HepG2 (cell line): ENCODE measurements around the gene ZNRF3. TPM values are rescaled to one million over a fixed set of nuclear protein-coding genes. Genes with fewer than 3 reads are reported as not detected.

ENCODE experiments used
- ATAC-seq: fragments of 200-7000 bp; cut with Tn5 transposase; 3 replicates; pipeline ENCODE4 v1.9.1; 2020; ENCODE audit warnings: mild to moderate bottlenecking, moderate library complexity
- BruUV-seq: library from RNA; stranded (reverse); fragments of 400-500 nt; replicated peaks from 2 replicates; lab custom pipeline; 2021; lab: Mats Ljungman, UMichigan
- CTCF ChIA-PET: fragments of 300-600 bp; formaldehyde crosslinking; extraction: SDS; loops from one replicate; lab custom pipeline; 2021; ENCODE audit warnings: low total read pairs, inconsistent platforms, low intra/inter-chr PET ratio; lab: Yijun Ruan, JAX
- POLR2A ChIA-PET: fragments of 350-600 bp; sonication (Branson Sonifier 250); formaldehyde crosslinking; loops from one replicate; lab custom pipeline; 2020; ENCODE audit warnings: antibody characterized with exemption, inconsistent platforms; lab: Yijun Ruan, JAX
- DNase-seq: peaks from one replicate; pipeline ENCODE4 v3.0.0-alpha.2; 2015; ENCODE audit warnings: low spot score
- FAIRE-seq: peaks from 3 replicates; lab custom pipeline; 2011; peaks lifted over from hg19 to GRCh38; lab: Jason Lieb, UNC
- H2AFZ ChIP-seq: one replicate; pipeline ENCODE4 v1.6.1; 2011; ENCODE audit warnings: low read length, inconsistent platforms
- H3K27ac ChIP-seq: fragments of 300-600 bp; 3 replicates; pipeline ENCODE4 v1.8.0; 2011; ENCODE audit warnings: mixed run types, mild to moderate bottlenecking, mixed read lengths, low read length, inconsistent platforms; ENCODE audit not compliant: insufficient read depth; ENCODE audit errors: extremely low read length
- H3K27me3 ChIP-seq, 2 experiments: fragments of 200-600 bp in 1 of 2; 2 replicates in 1 of 2; 3 replicates in 1 of 2; pipeline versions ENCODE4 v1.6.0 to v1.8.0; 2011; ENCODE audit warnings: low read length in 2 of 2, mild to moderate bottlenecking in 2 of 2, moderate library complexity in 2 of 2, inconsistent platforms in 1 of 2; ENCODE audit not compliant: insufficient read depth in 2 of 2, control insufficient read depth in 1 of 2
- H3K36me3 ChIP-seq, 2 experiments: fragments of 200-600 bp in 1 of 2; replicated peaks in 1 of 2; 2 replicates in 1 of 2; 3 replicates in 1 of 2; pipeline versions ENCODE4 v1.5.1 to v1.8.0; 2011; ENCODE audit warnings: low read length in 2 of 2, inconsistent platforms in 1 of 2; ENCODE audit not compliant: insufficient read depth in 2 of 2, control insufficient read depth in 1 of 2
- H3K4me1 ChIP-seq: 2 replicates; pipeline ENCODE4 v1.5.1; 2012; ENCODE audit warnings: low read length, inconsistent platforms; ENCODE audit not compliant: insufficient read depth
- H3K4me2 ChIP-seq: 2 replicates; pipeline ENCODE4 v1.6.0; 2011; ENCODE audit warnings: low read depth, low read length, inconsistent platforms
- H3K4me3 ChIP-seq, 3 experiments: fragments of 200-600 bp in 1 of 3; sonication (generic), shearing (Covaris generic) in 1 of 3; replicated peaks in 1 of 3; 2 replicates each; pipeline ENCODE4 v1.5.1; 2011 to 2016; ENCODE audit warnings: low read length in 3 of 3, inconsistent platforms in 2 of 3, low read depth in 2 of 3, mild to moderate bottlenecking in 2 of 3, control low read depth in 1 of 3, mixed read lengths in 1 of 3; ENCODE audit not compliant: insufficient read depth in 1 of 3
- H3K79me2 ChIP-seq: one replicate; pipeline ENCODE4 v1.6.1; 2011; ENCODE audit warnings: low read length, inconsistent platforms; ENCODE audit not compliant: insufficient read depth
- H3K9ac ChIP-seq: 2 replicates; pipeline ENCODE4 v1.6.0; 2011; ENCODE audit warnings: mild to moderate bottlenecking, low read depth, low read length, inconsistent platforms; ENCODE audit not compliant: insufficient read depth
- H3K9me3 ChIP-seq: 2 replicates; pipeline ENCODE4 v1.5.1; 2012; ENCODE audit warnings: mild to moderate bottlenecking, low read length
- H4K20me1 ChIP-seq: 2 replicates; pipeline ENCODE4 v1.6.0; 2011; ENCODE audit warnings: inconsistent platforms, mild to moderate bottlenecking, low read length, moderate library complexity; ENCODE audit not compliant: insufficient read depth
- DRAP1 ChIP-seq: IDR thresholded peaks from 2 replicates; pipeline ENCODE4 v1.6.1; 2016; ENCODE audit warnings: missing genetic modification reagents, missing compliant biosample characterization
- FOXP1 ChIP-seq, 2 experiments: fragments of 450-650 bp in 1 of 2; IDR thresholded peaks; 2 replicates each; pipeline ENCODE4 v1.6.1; 2017 to 2018; ENCODE audit warnings: antibody characterized with exemption in 1 of 2
- MIXL1 ChIP-seq: IDR thresholded peaks from 2 replicates; pipeline ENCODE4 v1.6.1; 2016
- PATZ1 ChIP-seq: sonication (generic); formaldehyde crosslinking; IDR thresholded peaks from 2 replicates; pipeline ENCODE4 v1.4.0; 2020; ENCODE audit warnings: missing genetic modification reagents
- SMARCC2 ChIP-seq: fragments of 450-650 bp; IDR thresholded peaks from 2 replicates; pipeline ENCODE4 v1.6.1; 2017; ENCODE audit warnings: antibody characterized with exemption, mild to moderate bottlenecking
- TBX2 ChIP-seq: sonication (generic); formaldehyde crosslinking; IDR thresholded peaks from 2 replicates; pipeline ENCODE4 v1.5.0; 2020; ENCODE audit warnings: missing genetic modification reagents, mild to moderate bottlenecking, borderline replicate concordance
- ZBTB7B ChIP-seq: sonication (generic); formaldehyde crosslinking; IDR thresholded peaks from 2 replicates; pipeline ENCODE4 v1.4.0; 2020; ENCODE audit warnings: missing genetic modification reagents
- ZFX ChIP-seq: sonication (generic); formaldehyde crosslinking; IDR thresholded peaks from 2 replicates; pipeline ENCODE4 v1.4.0; 2020; ENCODE audit warnings: mild to moderate bottlenecking, low read depth, missing genetic modification reagents, moderate library complexity
- ZMYM3 ChIP-seq: sonication (generic); formaldehyde crosslinking; IDR thresholded peaks from 2 replicates; pipeline ENCODE4 v1.5.1; 2020; ENCODE audit warnings: mild to moderate bottlenecking, missing genetic modification reagents
- ZNF670 ChIP-seq: sonication (generic); formaldehyde crosslinking; IDR thresholded peaks from 2 replicates; pipeline ENCODE4 v1.8.0; 2022; ENCODE audit warnings: mild to moderate bottlenecking, missing genetic modification reagents, borderline replicate concordance
- ZZZ3 ChIP-seq: sonication (generic); formaldehyde crosslinking; IDR thresholded peaks from 2 replicates; pipeline ENCODE4 v1.4.0; 2020; ENCODE audit warnings: missing genetic modification reagents, mild to moderate bottlenecking, borderline replicate concordance
- WGBS: methylation state at CpG from one replicate; pipeline ENCODE4 v1.1.6; 2017; ENCODE audit warnings: low lambda C conversion rate; 5-methylcytosine and 5-hydroxymethylcytosine counted together
- in situ Hi-C: cut with HindIII; loops from 2 replicates; pipeline ENCODE4 v1.10.0; 2017; ENCODE audit warnings: low pct_unique_long_range_greater_than_20kb; ENCODE audit not compliant: extremely low pct_ligation_motif_present
- intact Hi-C: fragments of 100-400 bp; cut with micrococcal nuclease; formaldehyde crosslinking; loops from one replicate; pipeline ENCODE4 v1.10.0; 2022; ENCODE audit not compliant: unreplicated experiment
- polyA plus RNA-seq, 8 experiments: library from polyadenylated mRNA; depleted of rRNA in 3 of 8; stranded (reverse) in 7 of 8; unstranded in 1 of 8; fragments of >200 nt; fragmentation: Illumina TruSeq in 4 of 8; extraction: Trizol in 4 of 8; gene quantifications; 2 replicates each; pipeline versions ENCODE4 v1.2.1 to v1.2.3, GENCODE V29; 2011 to 2016; ENCODE audit warnings: low read depth in 4 of 8, missing spikeins in 1 of 8, mixed read lengths in 1 of 8; ENCODE audit not compliant: insufficient read depth in 1 of 8
- total RNA-seq, 5 experiments: library from RNA; depleted of rRNA; stranded (reverse); fragments of >200 nt; fragmentation: Illumina TruSeq; extraction: Trizol; gene quantifications; 2 replicates each; pipeline ENCODE4 v1.2.3, GENCODE V29; 2016; ENCODE audit warnings: low read depth in 1 of 5
- TF ChIP-seq, protein P1 (sequence below): sonication (generic); formaldehyde crosslinking; IDR thresholded peaks from one replicate; pipeline ENCODE4 v1.5.1; 2020; ENCODE audit warnings: mild to moderate bottlenecking, missing genetic modification reagents; ENCODE audit errors: not compliant biosample characterization

Gene ZNRF3
- total and polyA plus RNA-seq, 2 of the 13 experiments (the other 11 are each of a cell fraction or from before 2014, with no cell fraction given) = 20.3 to 36.7 TPM

DNA sequence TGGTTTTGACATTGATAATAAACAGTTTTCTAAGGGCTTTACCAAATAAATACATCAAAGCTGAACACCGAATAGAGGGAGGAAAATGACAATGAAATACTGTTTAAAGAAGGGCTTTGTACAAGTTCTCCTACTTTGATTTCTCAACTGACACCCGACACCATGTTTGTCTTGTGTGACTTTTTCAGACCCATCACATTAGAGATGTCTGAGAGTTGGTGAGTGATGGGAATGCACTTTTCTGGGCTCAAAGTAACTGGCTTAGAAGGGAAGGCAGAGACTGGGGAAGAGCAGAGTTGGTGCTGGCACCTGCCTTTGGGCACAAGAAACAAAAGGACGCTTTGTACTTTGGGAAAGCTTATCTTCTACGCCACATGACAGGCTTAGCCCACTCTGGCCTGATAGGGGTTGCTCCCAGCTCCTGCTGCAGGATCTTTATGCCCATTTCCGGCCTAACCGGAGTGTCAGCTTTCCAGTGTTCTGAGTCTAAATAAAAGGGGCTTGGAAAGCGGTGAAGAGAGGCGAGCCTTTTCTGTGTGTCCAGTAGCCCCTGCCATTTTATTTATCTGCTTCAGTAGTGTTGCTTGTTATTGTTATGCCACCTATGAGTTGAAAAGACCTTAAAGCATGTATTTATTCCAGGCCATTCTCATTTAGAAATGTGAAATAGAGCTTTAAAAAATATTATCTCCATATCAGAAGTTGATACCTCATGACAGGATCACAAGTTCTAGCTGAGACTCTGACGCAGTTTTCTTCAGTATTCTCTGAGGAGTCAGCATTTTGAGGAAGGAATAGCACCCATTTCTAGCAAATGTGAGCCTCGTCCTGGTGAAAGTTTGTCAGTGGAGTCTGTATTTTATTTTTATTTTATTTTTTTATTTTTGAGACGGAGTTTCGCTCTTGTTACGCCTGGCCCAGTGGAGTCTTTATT, 213.6 kb downstream of the ZNRF3 start:
- TSS peak; percentile 56 for BruUV-seq
- CTCF ChIA-PET = no interaction called here
- Histone ChIP-seq H4K20me1 (peaks cover 7% of the 10 kb centered on the region; the same call in 1 of the 2 replicates), H3K27ac (peak overlapping the region; percentile 52), H2AFZ (no peak overlapping the region), H3K9ac (peak overlapping the region; percentile 35), H3K79me2 (no peaks in the 10 kb centered on the region), H3K27me3 (no peaks in the 10 kb centered on the region), H3K4me3 (peak overlapping the region in 1 of 3 experiments; percentile 13; a peak in 1 of 6 replicates), H3K4me1 (peaks cover 52% of the 10 kb centered on the region), H3K36me3 (no peaks in the 10 kb centered on the region; a peak in 1 of 5 replicates), H3K4me2 (peak overlapping the region; percentile 52), H3K9me3 (no peaks in the 10 kb centered on the region)
- intact Hi-C loops (no loop called here), in situ Hi-C loops (no loop called here)
- POLR2A ChIA-PET = interaction anchor here (0.7 to 1.7 kb wide), 6 partner anchors 15 to 278 kb away, joined by 3 to 6 read pairs (median 4); partner anchors contain the start of gene KREMEN1
- DNase-seq (peak; percentile 99), ATAC-seq (peak; percentile 97), FAIRE-seq (peak; percentile 95)
- WGBS = 42% methylated on average over 13 of the region's 13 CpGs
- TF ChIP-seq ZZZ3 (CRISPR knock-in tag) (no peak), MIXL1 (CRISPR knock-in tag) (peak; percentile 85), ZMYM3 (CRISPR knock-in tag) (no peak), SMARCC2 (no peak), FOXP1 (IDR thresholded peaks at IDR 0.05) (no peak), FOXP1 (CRISPR knock-in tag; IDR thresholded peaks at IDR 0.05) (peak; percentile 72), DRAP1 (CRISPR knock-in tag) (peak; percentile 29; the same call in 1 of the 2 replicates), TBX2 (CRISPR knock-in tag) (peak; percentile 96), PATZ1 (CRISPR knock-in tag) (peak; percentile 41; the same call in 1 of the 2 replicates), ZBTB7B (CRISPR knock-in tag) (peak; percentile 28; the same call in 1 of the 2 replicates), ZNF670 (CRISPR knock-in tag) (0 out of 2 replicates have a peak, but pooled peaks have one; percentile 62), ZFX (peak; percentile 37; the same call in 1 of the 2 replicates)
- TF ChIP-seq, protein P1, sequence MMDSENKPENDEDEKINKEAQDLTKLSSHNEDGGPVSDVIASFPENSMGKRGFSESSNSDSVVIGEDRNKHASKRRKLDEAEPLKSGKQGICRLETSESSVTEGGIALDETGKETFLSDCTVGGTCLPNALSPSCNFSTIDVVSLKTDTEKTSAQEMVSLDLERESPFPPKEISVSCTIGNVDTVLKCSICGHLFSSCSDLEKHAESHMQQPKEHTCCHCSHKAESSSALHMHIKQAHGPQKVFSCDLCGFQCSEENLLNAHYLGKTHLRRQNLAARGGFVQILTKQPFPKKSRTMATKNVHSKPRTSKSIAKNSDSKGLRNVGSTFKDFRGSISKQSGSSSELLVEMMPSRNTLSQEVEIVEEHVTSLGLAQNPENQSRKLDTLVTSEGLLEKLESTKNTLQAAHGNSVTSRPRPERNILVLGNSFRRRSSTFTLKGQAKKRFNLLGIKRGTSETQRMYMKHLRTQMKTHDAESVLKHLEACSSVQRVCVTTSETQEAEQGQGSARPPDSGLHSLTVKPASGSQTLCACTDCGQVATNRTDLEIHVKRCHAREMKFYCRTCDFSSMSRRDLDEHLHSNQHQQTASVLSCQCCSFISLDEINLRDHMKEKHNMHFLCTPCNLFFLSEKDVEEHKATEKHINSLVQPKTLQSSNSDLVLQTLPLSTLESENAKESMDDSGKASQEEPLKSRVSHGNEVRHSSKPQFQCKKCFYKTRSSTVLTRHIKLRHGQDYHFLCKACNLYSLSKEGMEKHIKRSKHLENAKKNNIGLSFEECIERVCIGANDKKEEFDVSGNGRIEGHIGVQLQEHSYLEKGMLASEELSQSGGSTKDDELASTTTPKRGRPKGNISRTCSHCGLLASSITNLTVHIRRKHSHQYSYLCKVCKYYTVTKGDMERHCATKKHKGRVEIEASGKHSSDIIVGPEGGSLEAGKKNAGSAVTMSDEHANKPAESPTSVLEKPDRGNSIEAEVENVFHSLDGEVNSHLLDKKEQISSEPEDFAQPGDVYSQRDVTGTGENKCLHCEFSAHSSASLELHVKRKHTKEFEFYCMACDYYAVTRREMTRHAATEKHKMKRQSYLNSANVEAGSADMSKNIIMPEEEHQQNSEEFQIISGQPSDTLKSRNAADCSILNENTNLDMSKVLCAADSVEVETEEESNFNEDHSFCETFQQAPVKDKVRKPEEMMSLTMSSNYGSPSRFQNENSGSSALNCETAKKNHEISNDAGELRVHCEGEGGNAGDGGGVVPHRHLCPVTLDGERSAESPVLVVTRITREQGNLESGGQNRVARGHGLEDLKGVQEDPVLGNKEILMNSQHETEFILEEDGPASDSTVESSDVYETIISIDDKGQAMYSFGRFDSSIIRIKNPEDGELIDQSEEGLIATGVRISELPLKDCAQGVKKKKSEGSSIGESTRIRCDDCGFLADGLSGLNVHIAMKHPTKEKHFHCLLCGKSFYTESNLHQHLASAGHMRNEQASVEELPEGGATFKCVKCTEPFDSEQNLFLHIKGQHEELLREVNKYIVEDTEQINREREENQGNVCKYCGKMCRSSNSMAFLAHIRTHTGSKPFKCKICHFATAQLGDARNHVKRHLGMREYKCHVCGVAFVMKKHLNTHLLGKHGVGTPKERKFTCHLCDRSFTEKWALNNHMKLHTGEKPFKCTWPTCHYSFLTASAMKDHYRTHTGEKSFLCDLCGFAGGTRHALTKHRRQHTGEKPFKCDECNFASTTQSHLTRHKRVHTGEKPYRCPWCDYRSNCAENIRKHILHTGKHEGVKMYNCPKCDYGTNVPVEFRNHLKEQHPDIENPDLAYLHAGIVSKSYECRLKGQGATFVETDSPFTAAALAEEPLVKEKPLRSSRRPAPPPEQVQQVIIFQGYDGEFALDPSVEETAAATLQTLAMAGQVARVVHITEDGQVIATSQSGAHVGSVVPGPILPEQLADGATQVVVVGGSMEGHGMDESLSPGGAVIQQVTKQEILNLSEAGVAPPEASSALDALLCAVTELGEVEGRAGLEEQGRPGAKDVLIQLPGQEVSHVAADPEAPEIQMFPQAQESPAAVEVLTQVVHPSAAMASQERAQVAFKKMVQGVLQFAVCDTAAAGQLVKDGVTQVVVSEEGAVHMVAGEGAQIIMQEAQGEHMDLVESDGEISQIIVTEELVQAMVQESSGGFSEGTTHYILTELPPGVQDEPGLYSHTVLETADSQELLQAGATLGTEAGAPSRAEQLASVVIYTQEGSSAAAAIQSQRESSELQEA = no peak
